ENCODE data around the gene SUN3.

SUN3 gene, protein sequence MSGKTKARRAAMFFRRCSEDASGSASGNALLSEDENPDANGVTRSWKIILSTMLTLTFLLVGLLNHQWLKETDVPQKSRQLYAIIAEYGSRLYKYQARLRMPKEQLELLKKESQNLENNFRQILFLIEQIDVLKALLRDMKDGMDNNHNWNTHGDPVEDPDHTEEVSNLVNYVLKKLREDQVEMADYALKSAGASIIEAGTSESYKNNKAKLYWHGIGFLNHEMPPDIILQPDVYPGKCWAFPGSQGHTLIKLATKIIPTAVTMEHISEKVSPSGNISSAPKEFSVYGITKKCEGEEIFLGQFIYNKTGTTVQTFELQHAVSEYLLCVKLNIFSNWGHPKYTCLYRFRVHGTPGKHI

DNA sequence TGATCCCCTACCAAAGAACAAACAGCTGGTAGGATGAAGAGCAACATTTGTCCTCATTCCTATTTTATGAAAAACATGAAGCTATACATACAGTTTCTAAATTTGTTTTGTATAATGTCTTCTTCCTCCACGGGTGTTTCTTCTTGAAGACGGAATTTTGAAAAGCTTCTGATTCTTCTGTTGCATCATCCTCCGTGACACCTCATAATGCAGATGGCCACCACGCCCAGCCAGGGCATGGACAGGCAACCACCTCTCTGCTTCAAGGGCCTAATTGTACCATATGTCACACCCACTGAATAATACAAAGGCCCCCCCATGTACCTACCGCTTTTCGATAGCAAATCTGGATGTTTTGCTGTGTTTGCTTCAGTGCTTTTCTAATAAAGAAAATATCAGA lies at the start of gene SUN3:
Gene SUN3 (minus strand): TSS at position 170 of the 400 bp plus-strand sequence. CDS start 169 bp downstream, at position 1.
- no peak within 1 kb of the TSS for H2AFZ ChIP-seq (ENCODE audit: low read length)
- no peaks in the 10 kb centered on the region for H3K9me2 ChIP-seq (replicated peaks; ENCODE audit: insufficient read depth, low read length)
- no peak within 1 kb of the TSS for H3K27ac ChIP-seq (ENCODE audit: low read length)
- H3K27me3 ChIP-seq (replicated peaks; ENCODE audit: insufficient read depth, low read length) = no peaks in the 10 kb centered on the region
- H3K36me3 ChIP-seq (replicated peaks; ENCODE audit: insufficient read depth, low read length) = no peaks in the 10 kb centered on the region
- no peak within 1 kb of the TSS for H3K9ac ChIP-seq (ENCODE audit: low read length)
- no peak within 1 kb of the TSS for H3K4me2 ChIP-seq (ENCODE audit: low read depth, low read length)
- no peaks in the 10 kb centered on the region for H3K9me3 ChIP-seq (replicated peaks; ENCODE audit: insufficient read depth, low read length)
- no peaks in the 10 kb centered on the region for H3F3A ChIP-seq (ENCODE audit: insufficient read depth, low read length)
- no peaks in the 10 kb centered on the region for H4K20me1 ChIP-seq (ENCODE audit: insufficient read depth, low read length)
- no peaks in the 10 kb centered on the region for H3K79me2 ChIP-seq (ENCODE audit: low read length)
- no peaks in the 10 kb centered on the region for H3K4me1 ChIP-seq (ENCODE audit: low read length)
- DNase-seq = no peak
- H3K4me3 ChIP-seq (ENCODE audit: low read length) = no peak within 1 kb of the TSS
- TF ChIP-seq EZH2phosphoT487 (IDR thresholded peaks at IDR 0.05; ENCODE audit: low read length) (no peak), EZH2 (optimal IDR thresholded peaks at IDR 0.05; ENCODE audit: low read depth, low read length) (no peak)
- TF ChIP-seq, protein P1, sequence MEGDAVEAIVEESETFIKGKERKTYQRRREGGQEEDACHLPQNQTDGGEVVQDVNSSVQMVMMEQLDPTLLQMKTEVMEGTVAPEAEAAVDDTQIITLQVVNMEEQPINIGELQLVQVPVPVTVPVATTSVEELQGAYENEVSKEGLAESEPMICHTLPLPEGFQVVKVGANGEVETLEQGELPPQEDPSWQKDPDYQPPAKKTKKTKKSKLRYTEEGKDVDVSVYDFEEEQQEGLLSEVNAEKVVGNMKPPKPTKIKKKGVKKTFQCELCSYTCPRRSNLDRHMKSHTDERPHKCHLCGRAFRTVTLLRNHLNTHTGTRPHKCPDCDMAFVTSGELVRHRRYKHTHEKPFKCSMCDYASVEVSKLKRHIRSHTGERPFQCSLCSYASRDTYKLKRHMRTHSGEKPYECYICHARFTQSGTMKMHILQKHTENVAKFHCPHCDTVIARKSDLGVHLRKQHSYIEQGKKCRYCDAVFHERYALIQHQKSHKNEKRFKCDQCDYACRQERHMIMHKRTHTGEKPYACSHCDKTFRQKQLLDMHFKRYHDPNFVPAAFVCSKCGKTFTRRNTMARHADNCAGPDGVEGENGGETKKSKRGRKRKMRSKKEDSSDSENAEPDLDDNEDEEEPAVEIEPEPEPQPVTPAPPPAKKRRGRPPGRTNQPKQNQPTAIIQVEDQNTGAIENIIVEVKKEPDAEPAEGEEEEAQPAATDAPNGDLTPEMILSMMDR (IDR thresholded peaks at IDR 0.05; ENCODE audit: low read length) = no peak

- no peaks in the 10 kb centered on the region for H3K4me1 ChIP-seq (ENCODE audit: low read length)
- DNase-seq = no peak
- no peak overlapping the region for H3K27ac ChIP-seq (ENCODE audit: low read length)
- no peaks in the 10 kb centered on the region for H4K20me1 ChIP-seq (ENCODE audit: insufficient read depth, low read length)
- no peaks in the 10 kb centered on the region for H3K9me2 ChIP-seq (replicated peaks; ENCODE audit: insufficient read depth, low read length)
- no peaks in the 10 kb centered on the region for H3K9me3 ChIP-seq (replicated peaks; ENCODE audit: insufficient read depth, low read length)
- no peaks in the 10 kb centered on the region for H3K36me3 ChIP-seq (replicated peaks; ENCODE audit: insufficient read depth, low read length)
- H3K4me2 ChIP-seq (ENCODE audit: low read depth, low read length) = no peak overlapping the region
- no peak overlapping the region for H3K4me3 ChIP-seq (ENCODE audit: low read length)
- TF ChIP-seq, protein P1 (IDR thresholded peaks at IDR 0.05; ENCODE audit: low read length) = no peak
- no peak for TF ChIP-seq EZH2phosphoT487 (IDR thresholded peaks at IDR 0.05; ENCODE audit: low read length)
- TF ChIP-seq EZH2 (optimal IDR thresholded peaks at IDR 0.05; ENCODE audit: low read depth, low read length) = no peak
- H3K79me2 ChIP-seq (ENCODE audit: low read length) = no peaks in the 10 kb centered on the region
- no peak overlapping the region for H3K9ac ChIP-seq (ENCODE audit: low read length)
- no peaks in the 10 kb centered on the region for H3K27me3 ChIP-seq (replicated peaks; ENCODE audit: insufficient read depth, low read length)
- no peak overlapping the region for H2AFZ ChIP-seq (ENCODE audit: low read length)
- H3F3A ChIP-seq (ENCODE audit: insufficient read depth, low read length) = no peaks in the 10 kb centered on the region
Observed at GRCh38 chr7:48078470-48078869, 49.6 kb upstream of the SUN3 start.

- Histone ChIP-seq H3K9ac (ENCODE audit: low read length) (no peak overlapping the region), H3K4me3 (ENCODE audit: low read length) (no peak overlapping the region), H3F3A (ENCODE audit: insufficient read depth, low read length) (no peaks in the 10 kb centered on the region), H3K4me1 (ENCODE audit: low read length) (no peaks in the 10 kb centered on the region), H3K79me2 (ENCODE audit: low read length) (no peaks in the 10 kb centered on the region), H3K9me3 (replicated peaks; ENCODE audit: insufficient read depth, low read length) (no peaks in the 10 kb centered on the region), H3K4me2 (ENCODE audit: low read depth, low read length) (no peak overlapping the region), H3K9me2 (replicated peaks; ENCODE audit: insufficient read depth, low read length) (no peaks in the 10 kb centered on the region), H3K36me3 (replicated peaks; ENCODE audit: insufficient read depth, low read length) (no peaks in the 10 kb centered on the region), H3K27ac (ENCODE audit: low read length) (no peak overlapping the region), H4K20me1 (ENCODE audit: insufficient read depth, low read length) (no peaks in the 10 kb centered on the region), H2AFZ (ENCODE audit: low read length) (no peak overlapping the region), H3K27me3 (replicated peaks; ENCODE audit: insufficient read depth, low read length) (no peaks in the 10 kb centered on the region)
- no peak for TF ChIP-seq EZH2phosphoT487 (IDR thresholded peaks at IDR 0.05; ENCODE audit: low read length)
- TF ChIP-seq, protein P1 (IDR thresholded peaks at IDR 0.05; ENCODE audit: low read length) = no peak
- TF ChIP-seq EZH2 (optimal IDR thresholded peaks at IDR 0.05; ENCODE audit: low read depth, low read length) = no peak
- DNase-seq = no peak
Observed at GRCh38 chr7:48077423-48077822, 48.5 kb upstream of the SUN3 start.

Data from MM.1S (cell line).